Choroid plexus epithelial cell (primary cell): ENCODE results near the gene FLYWCH1.

ENCODE experiments used
- DNase-seq: peaks from one replicate; pipeline ENCODE4 v3.0.0-alpha.2; 2010; ENCODE audit warnings: low read depth
- H3K4me3 ChIP-seq: 2 replicates; pipeline ENCODE4 v1.5.1; 2011; ENCODE audit warnings: low read depth, mild to moderate bottlenecking, control low read depth, low read length, moderate library complexity
- CTCF ChIP-seq: conservative IDR thresholded peaks from 2 replicates; pipeline ENCODE4 v1.5.1; 2011; ENCODE audit warnings: low read depth, mild to moderate bottlenecking, control low read depth, inconsistent platforms, low read length, moderate library complexity

Gene FLYWCH1

GRCh38 chr16:2911638-2912329, at the start of gene FLYWCH1:
FLYWCH1 (plus strand) TSS chr16:2911931; CDS start chr16:2929686, 17,755 bp downstream.
- DNase-seq: peak; percentile 99
- no peak for TF ChIP-seq CTCF
- H3K4me3 ChIP-seq: peak within 1 kb of the TSS; percentile 88

GRCh38 chr16:2865651-2866050, 46.1 kb upstream of the FLYWCH1 start:
- TF ChIP-seq CTCF: no peak
- DNase-seq: no peak
- H3K4me3 ChIP-seq: no peak overlapping the region

GRCh38 chr16:2866431-2866830, 45.3 kb upstream of the FLYWCH1 start:
- DNase-seq: no peak
- no peak for TF ChIP-seq CTCF
- no peak overlapping the region for H3K4me3 ChIP-seq

- TF ChIP-seq CTCF: no peak
- no peak for DNase-seq
These were observed 44.1 kb upstream of the FLYWCH1 start for GRCh38 chr16:2867661-2867986.

GRCh38 chr16:2867987-2868789, 43.5 kb upstream of the FLYWCH1 start:
- TF ChIP-seq CTCF: peak; percentile 93
- H3K4me3 ChIP-seq: peak overlapping the region; percentile 74
- DNase-seq: peak; percentile 94

More at GRCh38 chr16:2867661-2867986, 44.1 kb upstream of the FLYWCH1 start:
- peak overlapping the region; percentile 74 for H3K4me3 ChIP-seq

GRCh38 chr16:2871926-2872325, 39.8 kb upstream of the FLYWCH1 start:
- no peak for TF ChIP-seq CTCF
- no peak for DNase-seq
- H3K4me3 ChIP-seq: no peak overlapping the region
